Measurements from ENCODE around the gene OTUD1. TPM values are rescaled to one million over a fixed set of nuclear protein-coding genes. Genes with fewer than 3 reads are reported as not detected.
"Not testable (repeated sequence)": the region's sequence is repeated elsewhere in the genome, so short reads cannot be mapped to it uniquely, and the experiment has no call there.

The OTUD1 gene, protein sequence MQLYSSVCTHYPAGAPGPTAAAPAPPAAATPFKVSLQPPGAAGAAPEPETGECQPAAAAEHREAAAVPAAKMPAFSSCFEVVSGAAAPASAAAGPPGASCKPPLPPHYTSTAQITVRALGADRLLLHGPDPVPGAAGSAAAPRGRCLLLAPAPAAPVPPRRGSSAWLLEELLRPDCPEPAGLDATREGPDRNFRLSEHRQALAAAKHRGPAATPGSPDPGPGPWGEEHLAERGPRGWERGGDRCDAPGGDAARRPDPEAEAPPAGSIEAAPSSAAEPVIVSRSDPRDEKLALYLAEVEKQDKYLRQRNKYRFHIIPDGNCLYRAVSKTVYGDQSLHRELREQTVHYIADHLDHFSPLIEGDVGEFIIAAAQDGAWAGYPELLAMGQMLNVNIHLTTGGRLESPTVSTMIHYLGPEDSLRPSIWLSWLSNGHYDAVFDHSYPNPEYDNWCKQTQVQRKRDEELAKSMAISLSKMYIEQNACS
- 17.8 TPM for total RNA-seq

DNA sequence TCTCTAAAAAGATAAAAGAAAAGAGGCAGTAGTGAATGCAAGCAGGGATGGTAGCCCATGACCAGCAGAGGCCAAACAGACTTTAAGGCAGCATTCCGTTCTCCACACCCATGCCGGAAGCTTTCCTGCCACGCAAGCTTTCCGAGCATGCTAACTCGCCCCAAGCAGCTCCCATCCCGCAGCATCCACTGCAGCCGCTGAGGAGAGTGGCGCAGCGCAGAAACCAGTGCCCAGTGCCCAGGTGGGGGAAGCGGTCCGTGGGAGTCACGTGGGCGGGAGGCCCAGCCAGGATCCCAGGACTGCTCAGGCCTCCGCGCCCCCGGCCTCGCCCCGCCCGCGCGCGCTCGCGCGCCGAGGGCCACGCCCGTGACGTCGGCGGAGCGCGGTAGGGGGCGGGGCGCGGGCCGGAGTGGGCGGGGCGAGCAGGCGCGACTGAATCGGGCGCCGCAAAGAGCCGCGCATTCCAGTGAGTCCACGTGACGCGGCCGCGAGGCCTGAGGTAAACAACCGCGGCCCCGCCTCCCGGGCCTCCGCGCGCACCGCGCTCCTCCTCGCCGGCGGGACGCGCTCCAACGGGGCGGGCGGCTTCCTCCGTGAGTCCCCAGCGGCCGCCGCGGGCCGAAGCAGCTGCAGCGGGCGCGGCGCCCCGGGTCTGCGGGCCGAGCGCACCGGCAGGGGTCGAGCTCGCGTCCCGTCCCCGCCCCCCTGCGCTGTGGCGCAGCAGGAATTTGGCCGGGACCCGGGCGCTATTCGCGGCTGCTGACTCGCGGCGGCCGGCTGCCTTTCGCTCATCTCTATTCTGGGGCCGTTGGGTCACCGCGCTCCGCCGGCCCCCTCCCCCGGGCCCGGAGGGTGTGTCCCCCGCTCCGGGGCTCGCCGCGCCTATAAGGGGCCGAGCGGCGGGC, at the start of gene OTUD1:
Gene OTUD1 (plus strand): TSS at position 529 of the 905 bp plus-strand sequence. CDS start 383 bp downstream, outside the sequence.
- DNase-seq = peak; percentile 92

DNA sequence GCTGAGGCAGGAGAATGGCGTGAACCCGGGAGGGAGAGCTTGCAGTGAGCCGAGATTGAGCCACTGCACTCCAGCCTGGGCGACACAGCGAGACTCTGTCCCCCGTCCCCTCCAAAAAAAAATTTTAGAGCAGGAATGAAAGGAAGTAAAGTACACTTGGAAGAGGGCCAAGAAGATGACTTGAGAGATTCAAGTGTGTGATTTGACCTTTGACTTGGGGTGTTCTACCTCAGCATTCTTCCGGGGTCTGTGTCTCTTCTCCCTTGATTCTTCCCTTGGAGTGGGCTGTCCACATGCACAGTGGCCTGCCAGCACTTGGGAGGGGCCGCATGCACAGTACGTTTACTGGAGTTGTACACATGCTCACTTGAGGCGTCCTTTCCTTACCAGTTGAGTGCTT, 48.5 kb upstream of the OTUD1 start:
- DNase-seq = not testable (repeated sequence)

DNA sequence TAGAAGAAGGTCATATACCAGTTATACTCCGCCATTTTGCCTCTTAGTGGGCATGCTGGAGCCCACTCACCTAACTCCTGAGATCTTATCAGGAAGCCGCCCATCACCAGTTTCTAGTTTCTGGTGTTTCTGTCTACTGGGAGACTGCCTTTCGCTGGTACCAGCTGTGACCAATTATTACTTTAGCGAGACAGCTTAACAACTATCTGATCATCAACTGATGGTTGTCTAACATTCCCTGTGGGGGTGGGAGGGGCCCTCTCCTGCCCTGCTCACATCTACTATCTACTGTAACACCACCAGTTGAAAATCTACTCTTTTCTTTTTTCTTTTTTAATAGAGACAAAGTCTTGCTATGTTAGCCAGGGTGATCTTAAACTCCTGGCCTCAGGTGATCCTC, 48.1 kb upstream of the OTUD1 start:
- DNase-seq = no peak

DNA sequence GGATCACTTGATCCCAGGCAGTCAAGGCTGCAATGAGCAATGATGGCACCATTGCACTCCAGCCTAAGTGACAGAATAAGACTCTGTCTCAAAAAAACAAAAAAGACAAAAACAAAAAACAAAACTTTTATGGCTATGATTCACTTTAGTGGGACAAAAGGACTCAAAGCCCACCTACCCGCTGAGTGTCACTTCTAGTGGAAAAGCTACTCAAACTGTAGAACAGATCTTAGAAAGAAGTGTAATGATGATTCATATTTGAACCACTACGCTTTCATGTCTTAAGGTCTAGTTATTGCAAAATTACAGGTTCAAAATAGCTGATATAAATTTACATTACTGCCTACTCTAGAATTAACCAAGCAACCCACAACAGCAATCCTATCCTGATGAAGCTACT, 47.1 kb upstream of the OTUD1 start:
- no peak for DNase-seq

DNA sequence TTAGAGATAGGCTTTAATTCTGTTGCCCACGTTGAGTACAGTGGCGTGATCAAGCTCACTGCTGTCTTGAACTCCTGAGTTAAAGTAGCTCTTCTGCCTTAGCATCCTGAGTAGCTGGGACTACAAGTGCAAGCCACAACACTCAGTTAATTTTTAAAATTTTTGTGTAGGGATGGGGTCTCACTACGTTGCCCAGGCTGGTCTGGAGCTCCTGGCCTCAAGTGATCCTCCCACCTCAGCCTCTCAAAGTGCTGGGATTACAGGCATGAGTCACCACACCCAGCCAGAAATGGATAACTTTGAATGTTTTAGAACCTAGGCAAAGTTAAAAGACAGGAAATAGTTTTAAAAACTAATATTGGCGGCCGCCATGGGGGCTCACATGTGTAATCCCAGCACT, 43.9 kb upstream of the OTUD1 start:
- DNase-seq = no peak

DNA sequence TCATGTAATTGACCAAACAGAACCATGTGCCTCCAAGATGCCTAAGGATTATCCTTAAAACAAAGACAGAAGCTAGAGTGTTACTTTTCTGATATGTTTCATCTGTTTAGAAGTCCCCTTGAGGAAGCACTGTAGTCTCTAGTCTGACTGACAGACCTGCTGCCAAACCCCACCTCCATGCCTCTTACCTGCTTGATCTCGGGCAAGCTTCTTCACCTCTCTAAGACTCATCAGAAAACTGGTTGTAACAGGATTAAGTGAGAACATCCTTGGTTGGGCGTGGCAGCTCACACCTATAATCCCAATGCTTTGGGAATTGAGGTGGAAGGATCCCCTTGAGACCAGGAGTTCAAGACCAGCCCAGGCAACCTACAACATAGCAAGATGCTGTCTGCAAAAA, 42.2 kb upstream of the OTUD1 start:
- no peak for DNase-seq

DNA sequence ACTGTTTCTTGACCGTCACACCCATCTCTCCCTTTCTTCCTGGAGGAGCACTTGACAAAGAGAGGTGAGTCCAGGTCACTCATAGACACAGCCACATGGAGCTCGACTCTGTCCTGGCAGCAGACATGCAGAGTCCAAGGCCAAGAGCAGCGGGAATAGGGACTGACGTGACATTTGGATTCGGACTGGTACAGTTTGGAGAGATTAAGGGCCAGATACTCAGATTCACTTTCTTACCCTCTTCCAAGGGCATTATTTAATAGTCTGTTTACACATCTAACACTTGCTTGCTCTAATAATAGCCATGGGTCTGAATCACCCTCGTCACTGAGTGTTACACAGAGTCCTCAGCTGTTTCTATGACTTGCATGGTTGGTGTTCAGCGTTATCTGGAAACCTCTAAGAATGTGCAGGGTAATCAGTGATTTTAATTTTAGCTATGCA, 39.2 kb upstream of the OTUD1 start:
- DNase-seq = no peak

DNA sequence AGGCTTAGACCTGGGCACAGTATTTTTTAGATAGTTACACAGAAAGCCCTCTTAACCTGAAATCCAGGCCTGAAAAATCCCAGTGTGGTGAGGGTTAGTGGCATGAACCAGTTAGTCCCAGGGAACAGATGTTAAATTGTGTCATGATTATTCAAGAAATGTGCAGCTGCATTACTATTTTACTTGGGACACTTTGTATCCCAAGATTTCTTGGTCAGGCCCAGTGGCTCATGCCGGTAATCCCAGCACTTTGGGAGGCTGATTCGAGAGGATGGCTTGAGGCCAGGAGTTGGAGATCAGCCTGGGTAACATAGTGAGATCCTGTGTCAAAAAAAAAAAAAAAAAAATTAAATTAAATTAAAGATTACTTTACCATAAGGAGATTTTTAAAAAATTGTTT, 36.0 kb upstream of the OTUD1 start:
- DNase-seq = no peak

DNA sequence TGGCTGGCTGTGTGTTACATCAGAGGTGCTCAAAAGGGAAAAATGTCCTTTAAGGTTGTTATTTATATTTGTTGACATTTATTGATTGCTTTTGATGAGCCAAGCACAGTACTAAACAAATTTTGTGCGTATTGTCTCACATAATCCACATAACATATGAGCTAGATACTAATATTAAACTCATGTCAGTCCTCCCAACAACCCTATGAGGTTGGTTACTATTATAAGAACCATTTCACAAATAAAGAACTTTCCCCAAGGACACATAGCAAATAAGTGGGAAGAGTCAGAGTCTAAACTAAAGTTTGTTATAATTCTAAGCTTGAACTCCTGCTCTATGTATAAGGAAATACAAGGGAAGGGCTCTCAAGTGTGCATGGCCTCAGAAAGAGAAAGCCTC, 35.6 kb upstream of the OTUD1 start:
- DNase-seq = no peak

DNA sequence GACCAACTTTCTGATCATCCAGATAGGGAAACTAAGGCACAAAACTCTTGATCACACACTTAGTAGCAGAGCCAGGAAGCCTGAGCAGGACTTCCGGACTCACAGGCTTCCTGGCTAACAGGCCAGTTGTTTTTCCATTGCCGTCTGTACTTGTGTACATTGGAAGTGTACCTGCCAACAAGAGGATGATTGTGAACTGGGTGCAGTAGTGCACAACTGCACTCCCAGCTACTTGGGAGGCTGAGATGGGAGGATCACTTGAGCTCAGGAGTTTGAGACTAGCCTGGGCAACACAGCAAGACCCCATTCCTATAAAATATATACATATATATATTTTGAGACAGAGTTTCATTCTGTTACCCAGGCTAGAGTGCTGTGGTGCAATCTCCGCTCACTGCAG, 35.2 kb upstream of the OTUD1 start:
- no peak for DNase-seq

DNA sequence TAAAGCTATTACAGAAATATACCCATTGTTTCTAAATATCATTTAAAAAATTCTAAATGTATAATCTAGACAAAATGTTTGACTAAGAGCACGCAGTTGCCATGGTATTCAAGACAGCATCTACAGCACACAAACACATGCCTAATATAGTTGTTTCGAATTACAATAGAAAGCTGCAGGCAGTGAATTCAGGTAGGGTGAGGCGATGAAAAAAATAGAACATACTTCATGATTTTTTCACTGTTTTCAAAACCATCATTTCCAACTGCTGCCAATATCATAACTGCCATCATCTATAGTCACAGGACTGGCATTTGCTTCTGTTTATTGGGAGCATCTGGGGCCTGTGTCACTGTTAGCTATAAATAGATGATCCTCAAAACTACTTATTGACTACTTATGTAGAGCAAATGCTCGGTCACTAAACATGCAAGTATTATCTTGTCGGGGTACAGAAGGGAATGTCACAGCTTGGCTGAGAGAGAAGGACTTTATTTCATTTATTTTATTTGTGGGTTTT, 34.4 kb upstream of the OTUD1 start:
- no peak for DNase-seq

DNA sequence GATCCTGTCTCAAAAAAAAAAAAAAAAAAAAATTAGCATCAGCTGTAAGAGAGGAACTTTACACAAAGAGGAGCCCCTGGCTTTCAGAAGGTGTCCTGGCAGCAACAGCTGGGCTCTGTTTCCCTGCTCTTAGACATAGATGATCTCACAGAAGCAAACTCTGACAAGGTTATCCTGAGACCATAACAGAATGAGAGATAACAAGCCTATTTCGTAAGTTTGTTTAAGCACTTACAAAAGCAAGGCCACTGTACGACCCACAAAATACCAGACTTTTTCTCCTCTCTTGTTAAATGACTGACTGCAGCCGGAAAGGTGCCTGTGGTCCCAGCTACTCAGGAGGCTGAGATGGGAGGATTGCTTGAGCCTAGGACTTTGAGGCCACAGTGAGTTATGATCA, 33.3 kb upstream of the OTUD1 start:
- DNase-seq = no peak

DNA sequence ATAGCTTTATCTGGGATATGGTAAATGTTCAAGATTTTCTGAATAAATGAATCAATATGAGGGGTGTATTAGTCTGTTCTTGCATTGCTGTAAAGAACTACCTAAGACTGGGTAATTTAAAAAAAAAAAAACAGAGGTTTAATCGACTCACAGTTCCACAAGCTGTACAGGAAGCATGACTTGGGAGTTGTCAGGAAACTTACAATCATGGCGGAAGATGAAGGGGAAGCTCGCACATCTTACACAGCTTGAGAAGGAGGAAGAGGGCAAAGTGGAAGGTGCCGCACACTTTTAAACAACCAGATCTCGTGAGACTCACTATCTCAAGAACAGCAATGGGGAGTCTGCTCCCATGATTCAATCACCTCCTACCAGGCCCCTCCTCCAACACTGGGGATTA, 32.5 kb upstream of the OTUD1 start:
- no peak for DNase-seq

DNA sequence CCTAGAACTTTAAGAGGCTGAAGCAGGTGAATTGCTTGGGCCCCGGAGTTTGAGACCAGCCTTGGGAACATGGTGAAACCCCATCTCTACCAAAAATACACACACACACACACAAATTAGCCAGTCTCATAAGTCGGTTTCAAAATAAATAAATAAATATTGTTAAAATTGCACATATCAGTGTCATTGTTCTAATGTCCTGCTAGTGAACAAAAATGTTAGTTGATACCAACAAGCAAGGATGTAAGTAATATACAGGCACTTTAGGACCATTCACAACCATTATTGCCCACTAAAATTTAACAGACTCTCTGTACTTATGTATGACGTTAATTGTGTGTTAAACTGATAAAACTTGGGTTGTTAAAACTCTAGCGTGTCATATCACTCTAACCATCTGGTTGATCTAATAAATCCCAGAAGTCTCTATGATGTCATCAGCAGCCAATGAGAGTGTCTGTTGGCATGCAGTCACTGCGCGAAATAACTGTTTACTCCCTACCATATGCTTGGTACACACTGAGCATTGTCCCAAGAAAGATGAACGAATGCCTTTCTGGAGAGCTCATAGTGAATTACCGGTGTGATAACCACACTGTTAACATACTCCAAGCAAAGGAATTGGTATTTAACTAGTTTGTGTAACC, 30.4 kb upstream of the OTUD1 start:
- DNase-seq = no peak

DNA sequence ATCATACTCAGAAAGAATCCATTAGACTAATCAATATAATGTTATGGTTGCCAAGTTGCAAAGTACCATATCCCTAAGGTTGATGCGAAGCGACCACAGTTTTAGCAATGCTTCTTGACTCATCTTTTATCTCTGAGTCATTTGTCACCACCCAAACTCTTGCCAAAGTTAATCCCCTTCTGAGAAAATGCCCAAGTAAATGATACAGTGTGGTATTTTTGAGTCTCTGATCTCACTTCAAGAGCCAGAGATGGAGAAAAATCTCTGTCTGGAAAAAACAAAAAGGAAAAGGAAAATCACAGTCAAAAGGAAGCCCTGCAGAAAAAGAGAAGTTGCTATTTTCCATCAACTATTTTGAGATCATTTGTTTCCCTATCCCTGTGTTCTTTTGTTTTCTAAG, 26.7 kb upstream of the OTUD1 start:
- DNase-seq = no peak

DNA sequence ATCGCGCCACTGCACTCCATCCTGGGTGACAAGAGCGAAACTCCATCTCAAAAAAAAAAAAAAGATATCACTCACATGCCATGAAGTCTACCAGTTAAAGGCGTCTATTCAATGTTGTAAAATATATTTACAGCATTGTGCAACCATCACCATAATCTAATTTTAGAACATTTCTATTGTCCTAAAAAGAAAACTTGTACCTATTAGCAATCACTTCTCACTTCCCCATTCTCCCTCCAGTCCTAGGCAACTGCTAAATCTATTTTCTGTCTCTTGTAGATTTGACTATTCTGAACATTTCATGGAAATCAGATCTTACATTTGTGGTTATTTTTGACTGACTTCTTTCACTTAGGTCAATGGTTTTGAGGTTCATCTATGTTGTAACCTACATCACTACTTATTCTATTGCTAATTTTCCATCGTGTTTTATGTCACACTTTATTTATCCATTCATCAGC, 25.2 kb upstream of the OTUD1 start:
- DNase-seq = no peak

DNA sequence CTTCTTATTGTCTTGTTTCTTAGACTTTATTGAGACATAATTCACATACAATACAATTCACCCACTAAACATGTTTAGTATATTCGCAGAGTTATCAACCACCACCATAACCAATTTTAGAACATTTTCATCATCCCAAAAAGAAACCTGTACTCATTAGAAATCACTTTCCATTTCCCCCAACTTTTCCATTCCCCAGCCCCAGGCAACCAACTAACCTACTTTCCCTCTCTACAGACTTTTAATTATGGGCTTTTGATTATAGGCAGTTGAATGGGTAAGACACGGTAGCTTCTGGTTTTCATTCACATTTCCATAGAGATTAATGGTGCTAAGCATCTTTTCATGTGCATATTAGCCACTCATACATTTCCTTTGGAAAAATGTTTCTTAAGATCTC, 24.2 kb upstream of the OTUD1 start:
- DNase-seq = no peak

DNA sequence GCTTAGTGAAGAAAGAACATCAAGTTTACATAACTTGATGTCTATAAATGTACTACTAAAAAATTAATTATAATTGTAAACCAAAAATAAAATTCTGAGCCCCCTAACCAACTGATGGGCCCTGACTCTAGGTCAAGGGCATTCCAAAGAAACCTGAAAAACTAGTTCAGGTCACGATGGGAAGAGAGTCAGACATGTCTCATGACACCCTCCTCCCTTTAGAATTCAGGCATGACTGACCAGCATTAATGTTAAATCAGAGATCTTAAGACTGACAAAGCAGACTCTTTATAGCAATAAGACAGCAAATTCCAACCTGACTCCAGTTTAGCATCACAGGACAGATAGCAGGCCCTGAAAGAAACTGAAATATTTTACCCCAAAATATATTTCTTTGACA, 21.6 kb upstream of the OTUD1 start:
- DNase-seq = no peak

DNA sequence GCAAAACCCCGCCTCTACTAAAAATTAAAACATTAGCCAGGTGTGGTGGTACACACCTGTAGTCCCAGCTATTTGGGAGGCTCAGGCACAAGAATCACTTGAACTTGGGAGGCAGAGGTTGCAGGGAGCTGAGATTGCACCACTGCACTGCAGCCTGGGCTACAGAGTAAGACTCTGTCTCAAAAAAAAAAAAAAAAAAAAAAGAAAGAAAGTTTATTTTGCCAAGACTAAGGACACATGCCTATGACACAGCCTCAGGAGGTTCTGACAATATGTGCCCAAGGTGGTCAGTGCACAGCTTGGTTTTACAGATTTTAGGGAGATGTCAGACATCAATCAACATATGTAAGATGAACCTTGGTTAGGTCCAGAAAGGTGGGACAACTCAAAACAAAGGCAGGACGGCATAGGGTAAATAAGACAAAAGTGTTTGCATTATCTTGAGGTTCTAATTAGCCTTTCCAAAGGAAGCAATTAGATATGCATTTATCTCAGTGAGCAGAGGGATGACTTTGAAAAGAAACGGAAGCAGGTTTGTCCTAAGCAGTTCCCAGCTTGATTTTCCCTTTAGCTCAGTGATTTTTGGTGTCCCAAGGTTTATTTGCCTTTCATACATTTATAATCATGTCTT, 20.7 kb upstream of the OTUD1 start:
- no peak for DNase-seq

DNA sequence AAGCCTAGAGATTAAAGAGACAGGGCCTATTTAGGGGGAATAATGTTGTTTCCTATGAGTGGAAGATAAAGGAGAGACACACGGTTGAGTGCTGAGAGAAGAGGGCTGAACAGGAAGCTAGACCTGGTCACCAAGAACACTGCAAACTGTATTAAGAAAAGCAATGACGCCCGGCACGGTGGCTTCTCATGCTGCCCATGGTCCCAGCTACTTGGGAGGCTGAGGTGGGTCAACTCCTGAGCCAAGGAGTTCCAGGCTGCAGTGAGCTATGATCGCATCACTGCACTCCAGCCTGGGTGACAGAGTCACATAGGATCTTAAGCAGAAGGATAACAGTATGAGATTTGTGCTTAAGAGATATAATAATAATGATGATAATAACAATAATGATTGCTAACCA, 19.7 kb upstream of the OTUD1 start:
- DNase-seq = no peak

DNA sequence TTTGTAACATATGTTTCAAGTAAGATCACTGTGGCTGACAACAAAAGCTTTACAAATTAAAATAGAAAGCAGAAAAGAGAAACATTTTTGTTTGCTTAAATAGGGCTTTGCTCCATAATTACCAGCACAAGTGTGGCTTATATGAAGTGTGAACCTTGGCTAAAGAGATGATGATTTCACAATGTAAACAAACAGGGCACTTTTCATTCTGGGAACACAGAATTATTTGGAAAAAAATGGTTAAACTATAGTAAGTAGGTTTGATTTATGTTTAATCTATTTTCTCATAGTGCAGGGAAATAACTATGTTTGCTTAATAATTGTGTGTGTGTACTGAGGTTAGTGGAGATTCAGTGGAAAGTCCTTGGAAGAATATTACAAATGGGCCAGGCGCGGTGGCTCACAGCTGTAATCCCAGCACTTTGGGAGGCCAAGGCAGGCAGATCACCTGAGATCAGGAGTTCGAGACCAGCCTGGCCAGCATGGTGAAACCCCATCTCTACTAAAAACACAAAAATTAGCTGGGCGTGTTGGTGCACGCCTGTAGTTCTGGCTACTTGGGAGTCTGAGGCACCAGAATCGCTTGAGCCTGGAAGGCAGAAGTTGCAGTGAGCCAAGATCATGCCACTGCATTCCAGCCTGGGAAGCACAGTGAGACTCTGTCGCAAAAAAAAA, 19.1 kb upstream of the OTUD1 start:
- DNase-seq = no peak

Measured in occipital lobe (tissue), 2 donors.